GM18505 (cell line): ENCODE results near the gene LRRIQ4.

Source experiments
- ATAC-seq: cut with Tn5 transposase; IDR thresholded peaks from one replicate; pipeline ENCODE4 v1.9.1; 2021; ENCODE audit not compliant: unreplicated experiment
- POLR2A ChIP-seq: IDR thresholded peaks from 4 replicates; pipeline ENCODE4 v1.6.1; 2011; ENCODE audit warnings: borderline replicate concordance; ENCODE audit not compliant: insufficient read depth, insufficient read length; ENCODE audit errors: extremely low read depth

The LRRIQ4 gene

GRCh38 chr3:169787120-169787519 lies 25.6 kb upstream of the LRRIQ4 start:
- no peak for TF ChIP-seq POLR2A
- ATAC-seq, result no peak

DNA sequence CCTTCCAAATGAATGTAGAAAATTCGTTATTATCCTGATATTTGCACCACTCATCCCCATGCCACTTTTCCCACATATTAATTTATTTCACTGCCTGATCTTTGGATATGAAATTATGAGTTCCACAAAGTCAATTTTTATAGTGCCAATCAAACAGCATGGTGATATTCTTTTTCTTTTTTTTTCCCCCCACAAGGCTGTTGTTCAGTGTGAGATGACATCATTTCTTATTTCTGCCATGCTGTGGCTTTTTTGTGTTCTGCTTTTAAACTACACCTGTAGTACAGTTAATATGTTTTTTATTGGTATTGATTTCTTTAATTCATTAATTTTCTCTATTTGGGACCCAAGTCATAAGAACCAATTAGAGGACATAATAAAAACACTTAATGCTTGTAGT lies 24.9 kb upstream of the LRRIQ4 start:
- ATAC-seq, result no peak
- no peak for TF ChIP-seq POLR2A

DNA sequence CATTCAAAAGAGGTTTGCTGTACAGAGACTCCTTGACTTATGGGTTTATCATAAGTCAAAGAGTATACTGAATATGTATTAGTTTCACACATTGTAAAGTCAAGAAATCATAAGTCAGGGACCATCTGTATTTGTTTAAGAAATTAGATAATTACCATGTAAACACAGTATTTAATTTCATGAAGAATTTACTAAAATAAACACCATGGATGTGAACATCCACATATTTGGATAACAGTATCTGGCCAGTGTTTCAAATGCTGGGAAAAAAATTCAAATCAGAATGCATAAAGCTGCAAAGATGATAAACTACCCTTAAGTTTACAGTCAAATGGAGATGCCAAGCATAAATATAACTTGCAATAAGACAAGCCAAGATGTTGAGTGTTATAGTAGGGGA lies 22.5 kb upstream of the LRRIQ4 start:
- no peak for TF ChIP-seq POLR2A
- no peak for ATAC-seq

GRCh38 chr3:169790687-169791429 lies 21.8 kb upstream of the LRRIQ4 start:
- no peak for TF ChIP-seq POLR2A
- no peak for ATAC-seq

DNA sequence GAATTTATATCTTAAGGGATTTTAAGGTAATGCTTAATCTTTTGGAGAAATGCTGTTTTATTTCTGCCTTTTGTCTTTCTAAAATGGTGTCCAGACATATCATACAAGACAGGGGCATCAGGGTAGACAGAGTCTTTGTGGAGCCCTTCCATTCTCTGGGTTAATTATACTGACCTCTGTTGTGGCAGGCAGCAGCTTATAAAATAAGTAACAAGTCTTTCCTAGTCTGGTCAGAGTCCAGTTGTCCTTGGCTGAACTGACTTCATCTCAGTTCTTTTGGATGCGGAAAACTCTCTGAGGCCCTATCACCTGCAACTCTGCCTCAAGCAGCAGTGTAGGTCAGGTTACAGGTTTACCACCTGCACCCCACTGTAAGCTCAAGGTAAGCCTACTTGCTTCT lies 20.3 kb upstream of the LRRIQ4 start:
- ATAC-seq, result no peak
- no peak for TF ChIP-seq POLR2A

DNA sequence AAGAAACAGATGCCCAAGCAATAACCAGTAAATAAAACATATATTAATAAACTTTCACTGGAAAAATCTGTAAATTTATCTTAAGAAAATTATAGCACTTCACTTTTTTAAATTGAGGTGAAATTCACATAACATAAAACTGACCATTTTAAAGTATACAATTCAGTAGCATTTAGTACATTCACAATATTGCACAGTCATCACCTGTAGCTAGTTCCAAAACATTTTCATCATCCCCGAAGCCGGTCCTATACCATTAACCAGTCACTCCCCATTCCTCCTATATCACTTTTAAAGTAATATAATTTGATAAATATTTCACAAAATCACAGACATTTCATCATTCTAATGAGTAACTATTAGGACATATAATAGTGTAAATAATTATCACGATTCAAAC lies 8.0 kb upstream of the LRRIQ4 start:
- no peak for ATAC-seq
- TF ChIP-seq POLR2A, result no peak

GRCh38 chr3:169809230-169809795 lies 3.4 kb upstream of the LRRIQ4 start:
- ATAC-seq, result no peak
- TF ChIP-seq POLR2A, result no peak

GRCh38 chr3:169811631-169812331 lies 889 bp upstream of the LRRIQ4 start:
- no peak for TF ChIP-seq POLR2A
- ATAC-seq, result peak; percentile 10

- no peak for TF ChIP-seq POLR2A
- ATAC-seq, result no peak
Observed at GRCh38 chr3:169813278-169813677, 608 bp downstream of the LRRIQ4 start.

GRCh38 chr3:169813757-169814517 lies 1.3 kb downstream of the LRRIQ4 start:
- ATAC-seq, result peak; percentile 88
- TF ChIP-seq POLR2A, result no peak

DNA sequence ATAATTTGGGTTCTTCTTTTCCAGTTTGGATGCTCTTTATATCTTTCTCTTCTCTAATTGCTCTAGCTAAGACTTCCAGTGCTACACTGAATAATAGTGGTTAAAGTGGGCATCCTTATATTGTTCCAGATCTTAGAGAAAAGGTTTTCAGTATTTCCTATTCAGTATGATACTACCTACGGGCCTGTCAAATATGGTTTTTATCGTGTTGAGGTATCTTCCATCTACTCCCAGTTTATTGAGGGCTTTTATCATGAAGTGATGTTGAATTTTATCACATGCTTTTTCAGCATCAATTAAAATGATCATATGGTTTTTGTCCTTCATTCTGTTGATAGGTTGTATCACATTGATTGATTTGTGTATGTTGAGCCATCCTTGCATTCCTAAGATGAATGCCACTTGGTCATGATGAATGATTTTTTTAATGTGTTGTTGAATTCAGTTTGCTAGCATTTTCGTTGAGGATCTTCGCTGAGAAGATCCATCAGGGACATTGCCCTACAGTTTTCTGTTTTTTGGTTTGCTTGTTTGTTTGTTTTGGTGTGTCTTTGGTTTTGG lies 3.0 kb downstream of the LRRIQ4 start:
- no peak for ATAC-seq
- no peak for TF ChIP-seq POLR2A

DNA sequence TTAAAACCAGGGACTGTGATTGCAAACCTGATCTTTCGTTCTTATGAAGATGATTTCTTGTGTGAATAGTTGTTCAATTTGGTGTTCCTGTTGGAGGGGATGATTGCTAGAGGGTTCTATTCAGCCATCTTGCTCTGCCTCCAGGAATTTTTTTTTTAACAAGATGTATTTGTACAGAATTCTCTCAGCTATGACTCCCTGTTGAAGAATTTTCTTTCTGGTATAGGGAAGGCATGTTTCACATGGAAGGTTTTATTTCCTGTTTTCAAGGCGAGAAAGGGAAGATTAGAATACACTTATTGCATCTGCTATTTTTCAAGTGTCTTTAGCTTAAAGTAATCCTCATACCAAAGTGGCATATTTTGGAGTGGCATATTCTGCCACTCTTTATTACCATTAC lies 5.6 kb downstream of the LRRIQ4 start:
- no peak for TF ChIP-seq POLR2A

GRCh38 chr3:169822091-169822490 lies 9.4 kb downstream of the LRRIQ4 start:
- ATAC-seq, result no peak
- TF ChIP-seq POLR2A, result no peak

More for the DNA sequence above, 5.6 kb downstream of the LRRIQ4 start:
- no peak for ATAC-seq

DNA sequence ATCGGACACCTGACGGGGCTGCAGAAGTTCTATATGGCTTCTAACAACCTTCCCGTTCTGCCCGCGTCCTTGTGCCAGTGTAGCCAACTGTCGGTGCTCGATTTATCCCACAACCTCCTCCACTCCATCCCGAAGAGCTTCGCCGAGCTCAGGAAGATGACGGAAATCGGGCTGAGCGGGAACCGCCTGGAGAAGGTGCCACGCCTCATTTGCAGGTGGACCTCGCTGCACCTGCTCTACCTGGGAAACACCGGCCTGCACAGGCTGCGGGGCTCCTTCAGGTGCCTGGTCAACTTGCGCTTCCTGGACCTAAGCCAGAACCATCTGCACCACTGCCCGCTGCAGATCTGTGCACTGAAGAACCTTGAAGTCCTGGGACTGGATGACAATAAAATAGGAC lies 9.9 kb downstream of the LRRIQ4 start:
- no peak for ATAC-seq
- TF ChIP-seq POLR2A, result no peak

GRCh38 chr3:169822983-169823382 lies 10.3 kb downstream of the LRRIQ4 start:
- ATAC-seq, result no peak
- TF ChIP-seq POLR2A, result no peak
